Measurements from ENCODE around the gene EZR.

EZR gene

DNA sequence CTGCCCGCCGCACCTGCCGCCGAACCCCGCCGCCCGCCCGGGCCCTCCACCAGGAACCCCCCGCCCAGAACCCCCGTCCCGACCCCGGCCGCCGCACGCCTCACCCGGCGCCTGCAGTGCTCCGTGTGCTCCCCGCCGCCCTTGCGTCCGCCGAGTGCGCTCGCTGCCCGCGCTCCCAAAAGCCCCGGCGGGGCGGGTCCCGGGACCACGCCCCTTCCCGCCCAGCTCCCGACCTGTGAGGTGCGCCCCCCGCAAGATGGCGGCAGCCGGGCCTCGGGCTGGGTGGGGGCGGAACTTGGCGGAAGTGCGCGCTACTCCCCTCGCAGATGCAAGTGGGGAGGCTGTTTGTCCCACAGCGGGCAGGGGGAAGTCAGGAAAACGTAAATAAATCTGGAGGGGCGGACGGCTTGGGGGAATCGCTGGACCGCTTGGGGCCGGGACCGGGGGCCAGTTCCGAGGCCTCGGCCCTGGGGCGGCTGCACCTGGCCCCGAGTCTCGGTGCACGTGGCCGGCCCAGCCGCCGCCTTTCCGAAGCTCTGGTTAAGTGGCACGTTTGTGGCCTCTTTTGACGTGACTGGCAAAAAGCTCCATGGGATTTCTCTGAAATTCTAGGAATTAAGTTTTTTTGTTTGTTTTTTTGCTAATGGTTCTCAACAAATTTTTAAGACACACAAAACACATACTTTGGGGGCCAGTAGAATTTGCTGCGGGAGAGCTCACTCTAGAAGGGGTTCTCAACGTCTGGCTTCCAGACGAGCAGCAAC lies at the start of gene EZR:
Gene EZR, minus strand, starts transcription at position 156 of the 764 bp plus-strand sequence. CDS start 1,275 bp downstream, outside the sequence.
- DNase-seq (ENCODE audit: low read depth): peak; percentile 70
- H3K4me3 ChIP-seq (replicated peaks; ENCODE audit: low read depth, low read length): peak within 1 kb of the TSS; percentile 67
- TF ChIP-seq, protein P1, sequence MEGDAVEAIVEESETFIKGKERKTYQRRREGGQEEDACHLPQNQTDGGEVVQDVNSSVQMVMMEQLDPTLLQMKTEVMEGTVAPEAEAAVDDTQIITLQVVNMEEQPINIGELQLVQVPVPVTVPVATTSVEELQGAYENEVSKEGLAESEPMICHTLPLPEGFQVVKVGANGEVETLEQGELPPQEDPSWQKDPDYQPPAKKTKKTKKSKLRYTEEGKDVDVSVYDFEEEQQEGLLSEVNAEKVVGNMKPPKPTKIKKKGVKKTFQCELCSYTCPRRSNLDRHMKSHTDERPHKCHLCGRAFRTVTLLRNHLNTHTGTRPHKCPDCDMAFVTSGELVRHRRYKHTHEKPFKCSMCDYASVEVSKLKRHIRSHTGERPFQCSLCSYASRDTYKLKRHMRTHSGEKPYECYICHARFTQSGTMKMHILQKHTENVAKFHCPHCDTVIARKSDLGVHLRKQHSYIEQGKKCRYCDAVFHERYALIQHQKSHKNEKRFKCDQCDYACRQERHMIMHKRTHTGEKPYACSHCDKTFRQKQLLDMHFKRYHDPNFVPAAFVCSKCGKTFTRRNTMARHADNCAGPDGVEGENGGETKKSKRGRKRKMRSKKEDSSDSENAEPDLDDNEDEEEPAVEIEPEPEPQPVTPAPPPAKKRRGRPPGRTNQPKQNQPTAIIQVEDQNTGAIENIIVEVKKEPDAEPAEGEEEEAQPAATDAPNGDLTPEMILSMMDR (IDR thresholded peaks at IDR 0.05; ENCODE audit: low read length, missing control alignments): no peak

DNA sequence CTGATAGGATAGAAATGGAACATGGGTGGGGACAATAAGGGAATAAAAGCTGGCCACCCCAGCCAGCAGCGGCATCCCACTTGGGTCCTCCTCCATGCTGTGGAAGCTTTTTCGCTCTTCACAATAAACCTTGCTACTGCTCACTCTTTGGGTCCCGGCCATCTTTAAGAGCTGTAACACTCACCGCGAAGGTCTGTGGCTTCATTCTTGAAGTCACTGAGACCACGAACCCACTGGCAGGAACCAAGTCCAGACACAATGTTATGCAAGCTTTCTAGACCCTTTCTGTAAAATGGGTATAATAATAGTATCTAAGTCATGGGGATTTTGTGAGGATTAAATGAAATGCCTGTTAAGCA lies 48.9 kb upstream of the EZR start:
- TF ChIP-seq, protein P1 (IDR thresholded peaks at IDR 0.05; ENCODE audit: low read length, missing control alignments): no peak

DNA sequence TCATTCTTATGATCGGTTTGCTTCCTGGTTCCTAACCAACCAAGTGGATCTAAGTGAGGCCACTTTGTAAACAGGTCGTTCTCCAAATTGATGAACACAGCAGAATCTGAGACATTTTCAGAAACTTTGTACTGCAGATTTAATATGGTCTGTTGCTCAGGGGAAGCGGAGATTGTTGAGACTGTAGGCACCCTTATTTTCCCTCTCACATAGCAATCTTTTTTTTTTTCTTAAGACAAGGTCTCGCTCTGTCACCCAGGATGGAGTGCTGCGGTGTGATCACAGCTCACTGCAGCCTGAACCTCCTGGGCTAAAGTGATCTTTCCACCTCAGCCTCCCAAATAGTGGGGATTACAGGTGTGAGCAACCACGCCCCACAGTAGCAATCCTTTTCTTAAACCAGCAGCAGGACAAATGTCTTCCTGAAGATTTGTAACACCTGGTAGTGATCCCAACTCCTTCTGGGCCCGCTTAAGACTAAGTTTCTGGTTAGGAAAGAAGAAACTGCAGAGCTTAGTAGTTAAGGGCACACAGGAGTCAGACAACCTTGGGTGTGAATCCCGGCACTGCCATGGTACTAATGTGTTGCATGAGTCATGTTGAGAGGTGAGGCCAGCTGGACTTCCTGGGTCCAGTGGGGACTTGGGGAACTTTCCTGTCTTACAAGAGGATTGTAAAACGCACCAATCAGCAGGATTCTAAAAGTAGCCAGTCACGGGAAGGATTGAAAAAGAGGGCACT lies 48.4 kb upstream of the EZR start:
- TF ChIP-seq, protein P1 (IDR thresholded peaks at IDR 0.05; ENCODE audit: low read length, missing control alignments): no peak
- DNase-seq (ENCODE audit: low read depth): no peak
- H3K4me3 ChIP-seq (replicated peaks; ENCODE audit: low read depth, low read length): no peak overlapping the region

More for the DNA sequence above, 48.9 kb upstream of the EZR start:
- H3K4me3 ChIP-seq (replicated peaks; ENCODE audit: low read depth, low read length): no peak overlapping the region
- no peak for DNase-seq (ENCODE audit: low read depth)

DNA sequence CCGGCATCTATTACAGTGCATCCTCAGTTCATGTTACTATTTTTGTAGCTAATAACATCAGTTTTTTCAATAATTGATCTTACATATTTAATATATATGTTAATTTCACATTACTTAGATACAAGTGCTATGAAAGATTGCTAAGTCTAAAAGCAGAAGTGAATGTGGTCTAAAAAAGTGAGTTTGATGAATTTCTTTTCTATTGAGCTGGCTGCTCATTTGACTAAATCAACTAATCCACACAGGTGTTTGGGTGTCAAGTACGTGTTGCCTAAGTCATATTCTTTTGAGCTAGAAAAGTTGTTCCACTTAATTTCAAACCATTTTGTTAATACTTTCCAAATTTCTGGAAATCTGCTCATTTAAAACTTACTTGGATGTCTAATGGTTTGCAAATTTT lies 46.6 kb upstream of the EZR start:
- no peak overlapping the region for H3K4me3 ChIP-seq (replicated peaks; ENCODE audit: low read depth, low read length)
- TF ChIP-seq, protein P1 (IDR thresholded peaks at IDR 0.05; ENCODE audit: low read length, missing control alignments): no peak
- no peak for DNase-seq (ENCODE audit: low read depth)

DNA sequence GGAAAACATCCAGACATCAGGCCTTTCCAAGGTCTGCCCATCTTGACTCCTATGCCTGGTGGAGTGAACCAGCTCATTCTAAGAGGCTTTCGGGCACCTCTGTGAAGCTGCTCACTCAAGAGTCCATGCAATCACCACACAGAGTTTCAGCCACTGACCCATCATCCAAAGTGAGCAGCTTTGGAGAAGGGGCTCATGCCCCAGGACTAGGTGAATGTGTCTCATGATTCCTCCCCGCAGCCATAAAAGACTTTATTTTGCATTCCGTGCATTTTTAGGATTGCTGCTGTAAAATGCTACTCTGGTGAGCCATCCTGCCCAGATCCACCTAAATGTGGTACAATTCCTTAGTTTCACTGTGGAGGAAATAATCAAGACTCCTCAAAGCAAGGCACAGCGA lies 44.5 kb upstream of the EZR start:
- H3K4me3 ChIP-seq (replicated peaks; ENCODE audit: low read depth, low read length): no peak overlapping the region
- TF ChIP-seq, protein P1 (IDR thresholded peaks at IDR 0.05; ENCODE audit: low read length, missing control alignments): no peak
- DNase-seq (ENCODE audit: low read depth): no peak

DNA sequence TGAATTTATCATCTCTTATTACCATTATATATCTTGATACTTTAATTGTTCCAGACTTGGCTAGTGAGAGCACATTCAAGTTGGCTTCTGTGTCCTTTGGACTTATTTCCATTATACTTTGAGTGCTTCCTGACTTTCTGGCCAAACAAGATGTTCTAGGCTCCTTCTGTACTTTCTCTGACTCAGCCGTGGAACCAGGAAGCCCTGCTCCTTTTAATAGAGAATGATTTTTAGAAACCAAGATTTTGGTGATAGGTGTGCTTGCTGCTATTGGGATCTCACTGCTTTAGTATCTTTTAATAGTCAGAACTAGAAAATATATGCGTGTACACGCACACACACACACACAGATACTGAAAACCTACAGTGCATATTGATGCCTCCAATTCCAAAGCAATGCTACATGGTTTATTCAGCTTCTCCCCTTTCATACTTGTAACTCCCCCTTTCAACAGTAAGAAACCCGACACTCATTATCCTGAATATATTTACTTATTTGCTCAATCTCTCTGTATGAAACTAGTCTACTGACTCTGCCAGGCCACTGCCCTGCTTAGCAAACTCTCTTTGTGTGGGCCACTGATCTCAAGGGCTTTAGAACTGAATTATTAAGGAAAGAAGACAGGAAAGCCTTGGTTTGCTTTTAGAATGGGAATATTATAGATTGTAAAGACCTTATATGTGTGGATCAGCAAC lies 42.7 kb upstream of the EZR start:
- no peak for DNase-seq (ENCODE audit: low read depth)
- TF ChIP-seq, protein P1 (IDR thresholded peaks at IDR 0.05; ENCODE audit: low read length, missing control alignments): no peak

More for the DNA sequence above, 42.7 kb upstream of the EZR start:
- no peak overlapping the region for H3K4me3 ChIP-seq (replicated peaks; ENCODE audit: low read depth, low read length)
